GM20000 (cell line): ENCODE results near the gene CHIT1.

ENCODE experiments used
- DNase-seq: peaks from one replicate; pipeline ENCODE4 v3.0.0; 2012; ENCODE audit warnings: low spot score
- TF ChIP-seq, protein P1 (sequence below): IDR thresholded peaks from 2 replicates; pipeline ENCODE4 v1.5.1; 2012; ENCODE audit warnings: mild to moderate bottlenecking, control low read depth; ENCODE audit errors: extremely low read depth, missing control alignments

CHIT1 gene

DNA sequence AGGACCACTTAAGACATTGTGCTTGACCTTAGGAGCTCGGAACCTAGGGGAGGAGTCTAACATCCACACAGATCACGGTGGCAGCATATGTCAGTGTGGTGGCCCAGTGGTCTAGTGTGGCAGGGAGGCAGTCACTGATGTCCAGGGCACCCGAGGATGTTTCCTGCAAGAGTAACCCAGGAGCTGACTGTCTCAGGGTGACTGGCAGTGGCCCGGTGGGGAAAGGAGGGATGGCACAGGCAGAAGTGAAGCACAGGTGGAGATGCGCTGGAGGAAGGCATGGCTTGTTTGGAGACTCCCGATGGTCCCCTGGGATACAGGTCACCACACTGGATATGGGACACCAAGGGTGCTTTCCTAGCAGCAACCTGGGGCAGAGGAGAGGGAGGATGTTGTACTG lies 16.3 kb downstream of the CHIT1 start:
- TF ChIP-seq, protein P1, sequence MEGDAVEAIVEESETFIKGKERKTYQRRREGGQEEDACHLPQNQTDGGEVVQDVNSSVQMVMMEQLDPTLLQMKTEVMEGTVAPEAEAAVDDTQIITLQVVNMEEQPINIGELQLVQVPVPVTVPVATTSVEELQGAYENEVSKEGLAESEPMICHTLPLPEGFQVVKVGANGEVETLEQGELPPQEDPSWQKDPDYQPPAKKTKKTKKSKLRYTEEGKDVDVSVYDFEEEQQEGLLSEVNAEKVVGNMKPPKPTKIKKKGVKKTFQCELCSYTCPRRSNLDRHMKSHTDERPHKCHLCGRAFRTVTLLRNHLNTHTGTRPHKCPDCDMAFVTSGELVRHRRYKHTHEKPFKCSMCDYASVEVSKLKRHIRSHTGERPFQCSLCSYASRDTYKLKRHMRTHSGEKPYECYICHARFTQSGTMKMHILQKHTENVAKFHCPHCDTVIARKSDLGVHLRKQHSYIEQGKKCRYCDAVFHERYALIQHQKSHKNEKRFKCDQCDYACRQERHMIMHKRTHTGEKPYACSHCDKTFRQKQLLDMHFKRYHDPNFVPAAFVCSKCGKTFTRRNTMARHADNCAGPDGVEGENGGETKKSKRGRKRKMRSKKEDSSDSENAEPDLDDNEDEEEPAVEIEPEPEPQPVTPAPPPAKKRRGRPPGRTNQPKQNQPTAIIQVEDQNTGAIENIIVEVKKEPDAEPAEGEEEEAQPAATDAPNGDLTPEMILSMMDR: no peak
- DNase-seq: no peak

DNA sequence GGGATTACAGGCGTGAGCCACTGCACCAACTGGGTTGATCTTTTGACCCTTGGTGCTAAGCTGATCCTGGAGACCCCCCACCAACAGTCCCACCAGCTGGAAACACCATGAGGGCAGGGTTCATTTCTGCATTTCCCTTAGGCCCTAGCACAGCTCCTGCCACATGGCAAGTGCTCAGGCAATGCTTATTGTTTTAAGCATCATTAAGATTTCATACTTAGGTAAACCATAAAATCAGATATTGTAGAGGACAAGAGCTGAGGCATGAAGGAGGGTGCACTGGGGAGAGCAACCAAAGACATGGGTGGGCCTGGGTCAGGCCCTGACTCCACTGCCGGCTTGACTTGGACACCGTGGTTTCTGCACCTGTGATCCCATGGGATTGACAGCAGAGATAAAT lies 17.7 kb downstream of the CHIT1 start:
- TF ChIP-seq, protein P1: no peak
- no peak for DNase-seq

DNA sequence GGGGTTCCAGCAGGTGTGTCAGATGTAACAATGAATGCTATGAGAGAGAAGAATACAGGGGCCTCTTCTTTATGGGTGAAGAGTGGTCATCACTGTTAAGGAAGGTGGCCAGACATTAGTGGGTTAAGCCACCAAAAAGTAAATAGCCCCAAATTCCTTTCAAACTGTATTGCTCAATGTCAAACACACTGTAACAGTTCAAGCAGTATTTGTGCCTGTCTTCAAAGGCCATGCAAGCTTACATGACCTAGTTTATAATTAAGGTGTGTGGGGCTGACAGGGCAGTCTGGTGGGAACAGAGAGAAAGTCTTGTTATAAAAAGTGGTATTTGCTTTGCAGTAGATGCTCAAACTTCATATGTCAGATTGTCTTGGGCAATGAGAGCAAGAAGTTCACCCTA lies 18.5 kb downstream of the CHIT1 start:
- TF ChIP-seq, protein P1: no peak
- DNase-seq: no peak

DNA sequence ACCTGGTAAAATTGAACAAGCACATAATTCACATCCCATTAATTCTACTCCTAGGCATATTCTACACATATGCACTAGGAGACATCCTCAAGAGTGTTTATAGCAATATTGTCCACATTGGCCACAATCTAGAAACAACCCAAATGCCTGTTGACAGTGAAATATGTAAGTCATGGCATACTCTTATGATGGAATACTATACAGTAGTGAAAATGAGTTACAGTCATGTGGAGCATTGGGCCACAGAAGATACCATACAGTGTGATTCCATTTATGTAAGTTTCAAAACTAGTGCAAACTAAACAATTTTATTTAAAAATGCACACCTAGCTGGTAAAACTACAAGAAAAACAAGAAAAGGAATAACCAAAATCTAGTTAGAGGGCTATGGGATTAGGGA lies 19.1 kb downstream of the CHIT1 start:
- TF ChIP-seq, protein P1: no peak
- DNase-seq: no peak

DNA sequence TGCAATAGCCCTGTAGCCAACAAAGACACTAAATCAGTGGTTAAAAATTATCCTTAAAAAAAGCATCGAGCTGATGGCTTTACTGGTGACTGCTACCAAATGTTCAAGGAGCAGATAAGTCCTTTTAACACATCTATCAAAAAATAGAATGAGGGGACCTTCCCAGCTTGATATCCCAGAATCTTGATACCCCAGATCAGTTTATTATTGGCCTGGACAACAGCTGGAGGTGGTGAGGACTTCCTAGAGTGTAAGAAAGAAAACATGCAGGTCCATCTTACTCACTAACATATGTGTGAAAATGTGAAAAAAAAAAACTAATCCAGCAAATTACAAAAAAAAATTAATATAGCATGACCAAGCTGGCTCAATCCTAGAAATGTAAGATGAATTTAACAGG lies 21.3 kb downstream of the CHIT1 start:
- TF ChIP-seq, protein P1: no peak
- DNase-seq: no peak

DNA sequence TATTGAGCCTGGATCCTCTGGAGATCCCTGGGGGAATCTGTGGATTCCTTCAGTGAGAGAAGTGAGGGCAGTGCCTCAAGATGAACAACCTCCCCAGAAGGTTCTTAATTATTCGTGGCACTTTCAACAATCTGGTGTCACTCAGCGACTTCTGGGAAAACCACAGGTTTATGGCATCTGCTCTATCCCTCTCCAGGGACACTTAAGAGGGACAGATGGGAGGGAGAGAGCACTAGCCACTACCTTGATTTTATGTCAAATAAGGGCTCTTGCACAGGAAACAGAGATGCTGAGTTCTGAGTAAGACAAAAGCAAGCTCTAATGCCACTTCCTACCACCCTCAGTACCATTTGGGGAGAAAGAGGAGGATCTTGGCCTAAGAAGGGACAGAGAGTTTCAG lies 21.7 kb downstream of the CHIT1 start:
- TF ChIP-seq, protein P1: no peak
- DNase-seq: no peak

DNA sequence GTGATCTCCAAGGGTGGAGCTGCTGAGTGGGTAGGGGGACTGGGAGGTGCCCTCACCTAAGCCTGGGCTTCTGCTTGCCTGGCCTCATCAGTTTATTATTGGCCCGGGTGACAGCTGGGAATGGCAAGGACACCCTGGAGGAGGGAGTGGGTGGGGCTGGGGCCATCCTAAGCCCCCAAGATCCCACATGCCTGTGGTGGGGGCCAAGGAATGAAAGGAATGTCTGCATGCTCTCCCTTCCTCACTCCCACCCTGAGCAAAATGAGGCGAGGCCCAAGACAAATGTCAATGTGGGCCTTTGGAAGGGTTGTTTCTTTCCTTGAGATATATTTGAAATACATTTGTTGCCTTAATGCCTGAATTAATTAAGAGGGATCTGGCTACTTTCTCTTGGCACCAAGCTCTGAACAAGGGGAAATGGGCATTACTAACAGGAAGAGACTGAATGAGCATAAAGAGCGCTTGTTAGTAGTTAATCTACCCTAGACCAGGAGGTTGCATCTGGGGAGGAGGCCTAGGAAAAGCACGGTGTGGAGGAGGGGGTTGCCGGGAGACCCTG lies 23.3 kb downstream of the CHIT1 start:
- TF ChIP-seq, protein P1: no peak

More for the DNA sequence above, 23.3 kb downstream of the CHIT1 start:
- DNase-seq: no peak
